HG03280 (cell line): ENCODE measurements around the gene PVR.

Source experiments
- ATAC-seq: cut with Tn5 transposase; IDR thresholded peaks from one replicate; pipeline ENCODE4 v1.9.1; 2021; ENCODE audit warnings: mild to moderate bottlenecking, moderate library complexity; ENCODE audit not compliant: unreplicated experiment

The PVR gene

GRCh38 chr19:44642377-44642776, 1.3 kb upstream of the PVR start:
- ATAC-seq = no peak

GRCh38 chr19:44644402-44645016, 799 bp downstream of the PVR start:
- ATAC-seq = no peak

GRCh38 chr19:44645407-44646048, 1.8 kb downstream of the PVR start:
- no peak for ATAC-seq

- ATAC-seq = no peak
Measured at GRCh38 chr19:44646049-44646416, 2.3 kb downstream of the PVR start.

GRCh38 chr19:44647144-44647543, 3.4 kb downstream of the PVR start:
- ATAC-seq = no peak

GRCh38 chr19:44648631-44649251, 5.0 kb downstream of the PVR start:
- ATAC-seq = no peak

- ATAC-seq = no peak
Measured at GRCh38 chr19:44649578-44650145, 6.0 kb downstream of the PVR start.

- ATAC-seq = no peak
Measured at GRCh38 chr19:44653343-44653742, 9.6 kb downstream of the PVR start.

- peak; percentile 83 for ATAC-seq
Measured at GRCh38 chr19:44653977-44654774, 10.5 kb downstream of the PVR start.

- no peak for ATAC-seq
Measured at GRCh38 chr19:44657211-44657921, 13.7 kb downstream of the PVR start.

GRCh38 chr19:44658069-44658733, 14.5 kb downstream of the PVR start:
- ATAC-seq = no peak

- no peak for ATAC-seq
Measured at GRCh38 chr19:44660081-44660480, 16.4 kb downstream of the PVR start.

- no peak for ATAC-seq
Measured at GRCh38 chr19:44661205-44661604, 17.5 kb downstream of the PVR start.

GRCh38 chr19:44661904-44662303, 18.2 kb downstream of the PVR start:
- no peak for ATAC-seq

- ATAC-seq = no peak
Measured at GRCh38 chr19:44662691-44663385, 19.1 kb downstream of the PVR start.

GRCh38 chr19:44663996-44664395, 20.3 kb downstream of the PVR start:
- ATAC-seq = no peak

GRCh38 chr19:44664976-44665375, 21.3 kb downstream of the PVR start:
- no peak for ATAC-seq

- no peak for ATAC-seq
Measured at GRCh38 chr19:44666852-44667556, 23.3 kb downstream of the PVR start.
